Measurements from ENCODE around the gene IGFBPL1. TPM values are rescaled to one million over a fixed set of nuclear protein-coding genes. Genes with fewer than 3 reads are reported as not detected.

Gene IGFBPL1
- total RNA-seq, 4 donors from 2014 or later: not detected

GRCh38 chr9:38424918-38425317 is 664 bp upstream of the IGFBPL1 start:
- TF ChIP-seq, protein P1, sequence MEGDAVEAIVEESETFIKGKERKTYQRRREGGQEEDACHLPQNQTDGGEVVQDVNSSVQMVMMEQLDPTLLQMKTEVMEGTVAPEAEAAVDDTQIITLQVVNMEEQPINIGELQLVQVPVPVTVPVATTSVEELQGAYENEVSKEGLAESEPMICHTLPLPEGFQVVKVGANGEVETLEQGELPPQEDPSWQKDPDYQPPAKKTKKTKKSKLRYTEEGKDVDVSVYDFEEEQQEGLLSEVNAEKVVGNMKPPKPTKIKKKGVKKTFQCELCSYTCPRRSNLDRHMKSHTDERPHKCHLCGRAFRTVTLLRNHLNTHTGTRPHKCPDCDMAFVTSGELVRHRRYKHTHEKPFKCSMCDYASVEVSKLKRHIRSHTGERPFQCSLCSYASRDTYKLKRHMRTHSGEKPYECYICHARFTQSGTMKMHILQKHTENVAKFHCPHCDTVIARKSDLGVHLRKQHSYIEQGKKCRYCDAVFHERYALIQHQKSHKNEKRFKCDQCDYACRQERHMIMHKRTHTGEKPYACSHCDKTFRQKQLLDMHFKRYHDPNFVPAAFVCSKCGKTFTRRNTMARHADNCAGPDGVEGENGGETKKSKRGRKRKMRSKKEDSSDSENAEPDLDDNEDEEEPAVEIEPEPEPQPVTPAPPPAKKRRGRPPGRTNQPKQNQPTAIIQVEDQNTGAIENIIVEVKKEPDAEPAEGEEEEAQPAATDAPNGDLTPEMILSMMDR (IDR thresholded peaks at IDR 0.05; ENCODE audit: low read depth): no peak

DNA sequence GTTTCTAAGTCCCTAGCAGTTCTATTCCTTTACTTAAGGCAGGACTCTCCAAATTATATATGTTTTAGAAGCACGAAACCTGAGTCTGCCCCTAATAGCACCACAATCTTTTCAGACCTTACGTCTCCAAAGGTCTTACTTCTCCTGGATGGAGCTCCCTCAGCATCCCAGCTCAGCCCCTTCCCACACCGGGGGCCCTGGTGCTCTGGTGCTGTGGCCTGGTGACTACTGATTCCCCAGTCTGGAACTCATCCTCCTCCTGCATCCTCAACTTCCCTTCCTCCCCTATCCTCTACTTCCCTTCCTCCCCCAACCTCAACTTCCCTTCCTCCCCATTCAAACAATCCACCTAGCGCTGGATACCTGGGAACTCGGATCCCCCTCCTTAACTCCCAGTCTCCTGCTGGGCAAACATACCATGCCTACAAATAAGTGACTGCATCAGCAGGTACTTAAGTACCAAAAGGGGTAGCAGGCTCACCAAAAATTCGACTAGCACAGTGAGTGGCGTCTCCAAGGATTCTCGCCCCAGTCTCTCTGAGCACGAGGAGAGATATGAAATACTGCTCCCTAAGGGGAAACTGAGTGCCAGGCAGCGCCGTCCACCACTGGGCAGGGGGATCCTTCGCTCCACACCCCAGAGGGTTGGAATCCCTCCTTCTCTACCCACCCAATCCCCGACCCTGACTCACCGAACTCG is 831 bp downstream of the IGFBPL1 start:
- TF ChIP-seq, protein P1 (IDR thresholded peaks at IDR 0.05; ENCODE audit: low read depth): no peak

- TF ChIP-seq, protein P1 (IDR thresholded peaks at IDR 0.05; ENCODE audit: low read depth): no peak
These were observed 1.5 kb downstream of the IGFBPL1 start for GRCh38 chr9:38422555-38423260.

DNA sequence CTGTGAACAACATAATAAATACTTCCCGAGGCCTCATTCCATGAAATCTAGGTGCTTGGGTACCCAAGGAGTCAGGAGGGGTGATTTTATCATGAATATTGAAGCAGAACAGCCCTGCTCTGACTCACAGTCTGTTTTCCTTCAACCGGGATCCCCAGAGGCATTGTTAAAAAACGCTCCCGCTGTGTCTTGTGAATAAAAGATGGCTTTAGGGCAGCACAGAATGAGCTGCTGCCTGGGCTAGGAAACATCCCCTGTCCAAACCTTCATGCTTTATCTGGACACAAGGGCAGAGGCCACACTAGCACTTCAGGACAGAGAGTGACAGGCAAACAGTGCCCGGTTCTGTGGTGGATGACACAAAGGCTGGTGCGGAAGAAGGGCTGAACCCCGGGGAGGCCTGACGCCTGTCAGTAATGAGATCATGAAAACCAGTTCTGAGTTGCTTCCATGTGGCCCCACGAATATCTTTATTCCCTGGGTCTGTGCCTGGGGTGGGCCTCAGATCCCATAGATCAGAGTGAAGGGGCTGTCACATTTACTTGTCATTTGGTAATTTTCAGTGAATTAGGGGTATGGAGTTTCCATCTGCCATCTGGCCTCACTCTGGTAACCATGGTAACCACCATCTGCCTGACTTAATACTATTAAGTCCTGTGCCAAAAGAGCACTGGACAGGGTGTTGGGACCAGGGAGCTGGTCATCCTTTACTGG is 2.6 kb downstream of the IGFBPL1 start:
- TF ChIP-seq, protein P1 (IDR thresholded peaks at IDR 0.05; ENCODE audit: low read depth): no peak

DNA sequence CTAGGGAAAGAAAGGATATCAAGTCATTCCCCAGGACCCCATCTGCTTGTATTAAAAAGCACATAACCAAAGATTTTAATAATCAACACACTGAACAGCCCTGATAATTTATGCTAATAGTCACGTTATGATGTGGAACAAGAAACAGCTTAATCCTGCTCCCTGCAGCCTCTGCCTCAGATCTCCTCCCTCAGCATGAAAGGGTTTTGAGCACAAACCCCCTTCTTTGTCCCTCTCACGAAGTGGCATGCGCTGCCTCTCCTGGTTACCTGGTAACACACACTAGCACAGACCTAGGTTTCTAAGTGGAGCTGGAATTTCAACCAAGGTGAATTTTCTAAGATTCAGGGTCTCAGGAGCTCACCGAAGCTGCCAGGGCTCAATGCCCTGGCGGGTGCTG is 5.1 kb downstream of the IGFBPL1 start:
- TF ChIP-seq, protein P1 (IDR thresholded peaks at IDR 0.05; ENCODE audit: low read depth): no peak

GRCh38 chr9:38418366-38418765 is 5.9 kb downstream of the IGFBPL1 start:
- TF ChIP-seq, protein P1 (IDR thresholded peaks at IDR 0.05; ENCODE audit: low read depth): no peak

Measured in subcutaneous adipose tissue (tissue), 4 donors.